GM19395 (cell line): Measurements from ENCODE around the gene C3orf20.
"Not testable (repeated sequence)": the region's sequence is repeated elsewhere in the genome, so short reads cannot be mapped to it uniquely, and the experiment has no call there.

ENCODE experiments used
- ATAC-seq: cut with Tn5 transposase; IDR thresholded peaks from one replicate; pipeline ENCODE4 v1.9.1; 2021; ENCODE audit warnings: mild to moderate bottlenecking, moderate library complexity; ENCODE audit not compliant: unreplicated experiment

C3orf20 gene

GRCh38 chr3:14752979-14753378, 78.0 kb downstream of the C3orf20 start:
- not testable (repeated sequence) for ATAC-seq

GRCh38 chr3:14757153-14757700, 82.3 kb downstream of the C3orf20 start:
- ATAC-seq, result no peak

DNA sequence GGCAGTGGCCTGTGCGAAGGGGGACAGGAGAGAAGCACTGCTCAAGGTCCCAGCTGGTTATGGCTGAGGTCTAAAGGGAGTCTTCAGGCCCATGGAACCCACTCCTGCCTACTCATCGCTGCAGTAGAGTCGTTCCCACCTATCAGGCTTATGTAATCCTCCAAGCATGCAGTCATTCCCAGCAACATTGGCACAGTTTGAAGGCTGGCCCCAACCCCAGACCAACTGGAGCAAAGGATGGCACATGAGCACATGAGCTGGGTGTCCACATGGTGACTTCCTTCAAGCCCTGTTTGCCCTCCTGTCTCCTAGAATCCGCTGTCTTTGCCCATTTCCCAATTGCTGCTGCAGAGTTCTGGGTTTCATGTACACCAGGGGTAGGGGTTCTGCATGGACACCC, 83.4 kb downstream of the C3orf20 start:
- ATAC-seq, result no peak

GRCh38 chr3:14758959-14759358, 84.0 kb downstream of the C3orf20 start:
- ATAC-seq, result no peak

- no peak for ATAC-seq
These were observed 85.2 kb downstream of the C3orf20 start for GRCh38 chr3:14760185-14760584.

GRCh38 chr3:14761121-14761672, 86.3 kb downstream of the C3orf20 start:
- no peak for ATAC-seq

DNA sequence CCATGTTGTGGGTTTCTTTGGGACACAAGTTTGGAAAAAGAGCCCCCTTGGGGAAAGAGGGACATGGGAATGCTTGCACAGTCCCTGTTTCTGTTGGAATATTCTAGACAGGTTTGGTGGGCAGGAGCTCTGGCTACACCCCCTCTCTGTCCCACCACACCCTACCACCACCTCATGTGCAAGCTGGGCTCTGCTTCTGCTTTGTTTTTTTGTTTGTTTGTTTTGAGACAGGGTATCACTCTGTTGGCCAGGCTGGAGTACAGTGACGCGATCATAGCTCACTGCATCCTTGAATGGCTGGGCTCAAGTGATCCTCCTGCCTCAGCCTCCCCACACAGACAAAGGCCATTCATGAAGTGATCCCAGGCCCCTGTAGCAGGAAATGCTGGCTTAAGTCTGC, 86.9 kb downstream of the C3orf20 start:
- ATAC-seq, result no peak

- no peak for ATAC-seq
These were observed 87.8 kb downstream of the C3orf20 start for GRCh38 chr3:14762701-14763100.

DNA sequence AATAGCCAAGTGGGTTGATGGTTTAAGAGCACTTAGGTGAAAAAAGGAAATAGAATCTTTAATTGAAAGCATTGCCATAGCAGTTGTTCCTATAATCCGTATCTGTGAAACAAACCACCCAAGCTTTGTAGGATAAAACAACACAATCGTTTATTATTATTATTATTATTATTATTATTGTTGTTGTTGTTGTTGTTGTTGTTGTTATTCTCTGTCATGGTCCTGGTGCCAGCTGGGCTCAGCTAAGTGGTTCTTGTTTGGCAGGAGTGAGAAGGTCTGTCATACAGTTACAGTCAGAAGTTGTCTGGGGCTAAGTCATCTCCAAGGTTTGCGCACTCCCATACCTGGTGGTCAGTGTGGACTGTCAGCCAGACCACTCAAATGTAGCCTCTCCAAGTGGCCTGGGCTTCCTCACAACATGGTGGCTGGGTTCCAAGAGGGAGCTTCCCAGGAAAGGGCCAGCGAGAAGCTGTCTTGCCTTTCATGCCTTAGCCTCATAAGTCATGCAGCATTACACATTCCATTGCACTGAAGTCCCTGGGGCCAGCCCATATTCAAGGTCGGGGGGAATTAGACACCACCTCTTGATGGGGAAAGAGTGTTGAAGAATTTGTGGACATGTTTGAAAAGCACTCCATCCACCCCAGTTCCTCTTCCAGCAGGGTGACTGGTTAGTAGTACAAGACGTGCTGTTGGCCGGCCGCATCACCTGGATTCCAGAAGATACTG, 89.6 kb downstream of the C3orf20 start:
- ATAC-seq, result no peak

- no peak for ATAC-seq
These were observed 90.1 kb downstream of the C3orf20 start for GRCh38 chr3:14765060-14765400.

GRCh38 chr3:14765576-14766427, 90.9 kb downstream of the C3orf20 start:
- ATAC-seq, result no peak

GRCh38 chr3:14766428-14767244, 91.7 kb downstream of the C3orf20 start:
- ATAC-seq, result no peak

DNA sequence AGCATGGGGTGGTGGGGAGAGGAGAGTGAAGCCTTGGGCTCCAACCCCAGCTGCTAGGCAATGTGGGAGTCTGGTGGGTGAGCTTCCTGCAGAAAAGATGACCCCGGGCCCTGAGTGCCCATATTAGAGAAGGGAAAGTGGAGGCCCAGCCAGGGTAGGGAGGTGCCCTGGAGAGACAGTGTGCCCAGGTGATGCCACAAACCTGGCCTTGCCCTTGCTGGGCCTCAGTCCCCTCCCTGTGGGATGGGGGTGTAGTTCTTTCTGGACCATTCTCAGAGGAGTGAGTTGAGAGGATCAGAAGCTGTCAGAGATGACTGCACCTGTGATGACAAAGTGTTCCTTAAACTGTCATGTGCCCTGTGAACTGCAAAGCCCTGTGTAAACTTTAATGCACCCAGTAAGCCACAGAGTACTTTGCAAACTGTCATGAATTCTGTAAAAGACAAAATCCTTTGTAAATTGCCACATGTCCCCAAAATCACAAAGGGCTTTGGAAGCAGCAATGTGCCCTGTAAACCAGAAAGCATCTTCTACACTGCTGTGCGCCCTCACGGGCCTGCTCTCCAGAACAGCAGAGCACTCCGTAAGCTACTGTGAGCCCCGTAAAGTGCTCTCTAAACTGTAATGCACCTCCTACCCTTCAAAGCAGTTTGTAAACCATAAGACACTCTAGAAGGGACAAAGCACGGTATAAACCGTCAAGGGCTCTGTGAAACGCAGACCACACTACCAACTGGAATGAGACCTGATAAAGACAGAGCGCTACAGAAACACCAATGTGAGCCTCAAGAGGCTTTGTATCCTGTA, 92.5 kb downstream of the C3orf20 start:
- no peak for ATAC-seq

DNA sequence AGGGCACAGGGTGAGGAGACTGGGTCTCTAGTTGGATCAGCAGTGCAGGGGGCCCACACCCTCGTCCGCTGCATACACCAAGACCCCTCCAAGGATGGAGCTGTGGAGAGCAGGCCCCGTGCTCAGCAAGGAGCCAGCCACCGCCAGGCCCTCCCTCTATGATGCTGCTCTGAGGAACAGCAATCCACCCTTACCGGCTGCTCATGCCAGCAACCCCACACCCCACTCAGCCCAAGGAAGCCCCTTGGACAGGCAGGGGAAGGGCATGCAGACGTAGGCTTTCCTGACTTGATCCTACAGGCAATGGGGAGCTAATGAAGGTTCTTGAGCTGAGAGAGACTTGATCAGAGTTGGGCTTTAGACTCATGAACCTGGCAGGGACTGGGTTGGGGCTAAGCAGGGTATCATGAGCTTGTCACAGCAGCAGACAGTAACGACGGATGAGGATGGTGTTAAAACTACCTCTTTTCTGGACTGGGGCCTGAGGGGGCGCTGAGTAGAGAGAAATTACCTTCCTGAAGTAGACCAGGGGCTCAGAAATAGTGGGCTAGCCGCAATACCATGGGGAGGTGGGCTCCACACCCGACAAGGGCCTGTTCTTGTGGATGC, 93.3 kb downstream of the C3orf20 start:
- ATAC-seq, result no peak

DNA sequence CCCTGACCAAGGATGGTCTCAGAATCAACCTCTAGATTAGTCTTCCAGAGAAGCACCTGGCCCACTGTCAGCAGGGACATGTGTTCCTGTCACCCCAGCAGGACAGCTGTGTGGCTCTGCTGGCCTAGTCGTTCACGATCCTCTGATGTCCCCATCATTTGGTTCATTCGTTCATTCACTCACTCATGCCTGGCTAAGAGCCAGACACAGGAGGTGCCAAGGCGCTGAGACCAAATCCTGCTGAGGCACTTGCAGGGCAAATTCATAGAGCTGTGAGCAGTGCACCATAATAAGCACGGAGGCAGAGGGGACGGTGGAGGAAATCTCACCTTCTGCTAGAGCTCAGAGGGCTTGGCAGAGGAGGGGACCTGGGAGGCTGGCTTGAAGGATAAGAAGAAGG, 93.9 kb downstream of the C3orf20 start:
- ATAC-seq, result no peak

DNA sequence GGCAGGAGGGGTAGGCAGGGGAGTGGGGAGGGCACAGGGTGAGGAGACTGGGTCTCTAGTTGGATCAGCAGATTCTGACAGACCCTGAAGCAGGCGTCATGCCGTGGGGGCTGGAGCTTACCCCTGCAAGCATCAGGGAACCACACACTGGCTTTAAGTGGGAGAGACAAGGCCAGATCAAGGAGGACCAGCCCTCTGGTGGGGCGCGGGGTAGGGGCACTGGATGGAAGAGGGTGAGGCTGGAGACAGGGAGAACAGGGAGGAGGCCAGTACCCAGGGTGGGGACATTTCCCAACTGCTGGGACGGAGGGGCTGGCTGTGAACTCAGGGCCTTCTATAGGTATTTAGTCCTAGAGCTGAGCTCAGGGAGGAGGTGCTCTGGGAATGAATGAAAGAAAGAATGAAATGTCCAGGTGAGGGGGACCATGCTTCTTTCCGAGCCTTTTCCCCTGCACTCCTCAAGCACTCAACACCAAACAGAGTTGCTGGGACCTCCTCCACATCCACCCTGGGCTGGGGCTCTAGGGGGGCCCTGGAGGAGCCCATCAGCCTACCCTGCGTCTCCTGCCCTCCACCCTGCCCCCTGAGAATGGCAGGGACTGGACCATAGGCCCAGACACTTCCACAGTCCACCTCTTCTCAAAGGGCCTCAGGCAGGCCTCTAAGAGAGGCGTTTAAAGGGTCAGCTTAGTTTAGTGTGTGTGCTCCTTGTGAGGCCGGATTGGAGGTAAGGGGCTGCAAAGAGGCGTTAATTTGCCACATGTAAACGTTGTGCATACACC, 94.8 kb downstream of the C3orf20 start:
- no peak for ATAC-seq

- ATAC-seq, result no peak
These were observed 95.7 kb downstream of the C3orf20 start for GRCh38 chr3:14770591-14770990.

GRCh38 chr3:14771593-14772497, 96.9 kb downstream of the C3orf20 start:
- ATAC-seq, result no peak
